Activated CD8-positive, alpha-beta memory T cell treated with anti-CD3 and anti-CD28 coated beads for 1 hour (primary cell): ENCODE results near the gene PEA15.

Source experiments
- DNase-seq, 2 donors: peaks; one replicate each; pipeline ENCODE4 v3.0.0-alpha.2; 2020; ENCODE audit warnings: low read depth in 1 of 2; ENCODE audit errors: extremely low read depth in 1 of 2

PEA15 gene

GRCh38 chr1:160236806-160237205 is 31.6 kb downstream of the PEA15 start:
- no peak for DNase-seq

- no peak for DNase-seq
Observed at GRCh38 chr1:160237558-160237957, 32.4 kb downstream of the PEA15 start.

- DNase-seq, result no peak
Observed at GRCh38 chr1:160238408-160238807, 33.2 kb downstream of the PEA15 start.

GRCh38 chr1:160239582-160240299 is 34.6 kb downstream of the PEA15 start:
- no peak for DNase-seq

GRCh38 chr1:160243767-160244166 is 38.6 kb downstream of the PEA15 start:
- DNase-seq, result no peak

- no peak for DNase-seq
Observed at GRCh38 chr1:160244209-160244608, 39.0 kb downstream of the PEA15 start.

GRCh38 chr1:160245434-160245833 is 40.2 kb downstream of the PEA15 start:
- no peak for DNase-seq

- DNase-seq, result no peak
Observed at GRCh38 chr1:160247053-160247452, 41.9 kb downstream of the PEA15 start.

GRCh38 chr1:160251011-160251410 is 45.8 kb downstream of the PEA15 start:
- DNase-seq, result no peak

- DNase-seq, result peak; percentile 9 to 24
Observed at GRCh38 chr1:160251687-160252526, 46.7 kb downstream of the PEA15 start.

- DNase-seq, result no peak
Observed at GRCh38 chr1:160255781-160256300, 50.7 kb downstream of the PEA15 start.

- DNase-seq, result no peak
Observed at GRCh38 chr1:160256396-160257046, 51.3 kb downstream of the PEA15 start.

GRCh38 chr1:160257411-160258015 is 52.3 kb downstream of the PEA15 start:
- DNase-seq, result no peak

- no peak for DNase-seq
Observed at GRCh38 chr1:160258177-160258798, 53.1 kb downstream of the PEA15 start.

- no peak for DNase-seq
Observed at GRCh38 chr1:160260406-160261382, 55.5 kb downstream of the PEA15 start.

- DNase-seq, result peak; percentile 41 to 46
Observed at GRCh38 chr1:160261556-160261892, 56.3 kb downstream of the PEA15 start.

GRCh38 chr1:160261893-160262794 is 57.0 kb downstream of the PEA15 start, which contains the start of gene DCAF8:
DCAF8 (minus strand) TSS chr1:160262549; CDS start chr1:160244008, 18,541 bp downstream.
- DNase-seq, result peak; percentile 95 to 96

GRCh38 chr1:160264795-160265307 is 59.7 kb downstream of the PEA15 start:
- no peak for DNase-seq
